ENCODE results near the gene TXNDC5. TPM values are rescaled to one million over a fixed set of nuclear protein-coding genes. Genes with fewer than 3 reads are reported as not detected.
"Not testable (repeated sequence)": the region's sequence is repeated elsewhere in the genome, so short reads cannot be mapped to it uniquely, and the experiment has no call there.

Gene TXNDC5
- total RNA-seq, 1 experiment from 2014 or later = 162 TPM

- TF ChIP-seq POLR2AphosphoS5 (IDR thresholded peaks at IDR 0.05; ENCODE audit: low read depth, low read length) (no peak), YY1 (IDR thresholded peaks at IDR 0.05; ENCODE audit: extremely low read depth, insufficient replicate concordance, low read depth, low read length) (no peak), SIN3A (IDR thresholded peaks at IDR 0.05; ENCODE audit: low read depth) (no peak), JUND (IDR thresholded peaks at IDR 0.05) (no peak)
- TF ChIP-seq, protein P1, sequence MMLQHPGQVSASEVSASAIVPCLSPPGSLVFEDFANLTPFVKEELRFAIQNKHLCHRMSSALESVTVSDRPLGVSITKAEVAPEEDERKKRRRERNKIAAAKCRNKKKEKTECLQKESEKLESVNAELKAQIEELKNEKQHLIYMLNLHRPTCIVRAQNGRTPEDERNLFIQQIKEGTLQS (IDR thresholded peaks at IDR 0.05) = no peak
- TF ChIP-seq, protein P2, sequence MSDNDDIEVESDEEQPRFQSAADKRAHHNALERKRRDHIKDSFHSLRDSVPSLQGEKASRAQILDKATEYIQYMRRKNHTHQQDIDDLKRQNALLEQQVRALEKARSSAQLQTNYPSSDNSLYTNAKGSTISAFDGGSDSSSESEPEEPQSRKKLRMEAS (IDR thresholded peaks at IDR 0.05) = no peak
Observed at GRCh38 chr6:7893342-7893741, 17.2 kb downstream of the TXNDC5 start (continued).

DNA sequence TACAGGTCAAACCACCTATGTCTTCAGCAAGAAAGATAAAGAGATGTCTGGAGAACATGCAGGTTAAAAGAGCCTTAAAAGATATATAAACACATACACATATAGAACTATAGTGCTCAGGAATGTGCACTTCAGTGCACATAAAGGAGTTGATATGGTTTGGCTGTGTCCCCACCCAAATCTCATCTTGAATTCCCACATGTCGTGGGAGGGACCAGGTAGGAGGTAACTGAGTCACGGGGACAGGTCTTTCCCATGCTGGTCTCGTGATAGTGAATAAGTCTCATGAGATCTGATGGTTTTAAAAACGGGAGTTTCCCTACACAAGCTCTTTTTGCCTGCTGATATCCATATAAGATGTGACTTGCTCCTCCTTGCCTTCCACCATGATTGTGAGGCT is 18.2 kb downstream of the TXNDC5 start:
- H3K79me2 ChIP-seq (ENCODE audit: insufficient read depth, low read length) = peaks cover 27% of the 10 kb centered on the region
- CTCF ChIA-PET; H3K9me3 ChIP-seq (ENCODE audit: control insufficient read depth in 1 of 2, insufficient read depth in 1 of 2, low read depth in 1 of 2, low read length in 2 of 2); H3K9ac ChIP-seq (ENCODE audit: low read length); ATAC-seq; H3K27me3 ChIP-seq (ENCODE audit: insufficient read depth, low read length); H2AFZ ChIP-seq (ENCODE audit: low read depth, low read length, poor library complexity, severe bottlenecking); intact Hi-C loops (cut with micrococcal nuclease); POLR2A ChIA-PET; RAD21 ChIA-PET (ENCODE audit: low non-redundant PET in 1 of 2, low total read pairs in 2 of 2, uncharacterized antibody in 2 of 2, unreplicated experiment in 2 of 2); H3K4me3 ChIP-seq (replicated peaks in 1 of 2; ENCODE audit: low read depth in 1 of 2, low read length in 2 of 2); H3K27ac ChIP-seq (ENCODE audit: low read depth, low read length); H4K20me1 ChIP-seq (ENCODE audit: insufficient read depth); H3K4me1 ChIP-seq (ENCODE audit: control insufficient read depth in 1 of 2, insufficient read depth in 2 of 2, low read length in 2 of 2); H3K9me2 ChIP-seq (ENCODE audit: insufficient read depth); DNase-seq (ENCODE audit: low read depth, low spot score); H3K4me2 ChIP-seq (ENCODE audit: low read length): not testable (repeated sequence)
- H3K36me3 ChIP-seq (ENCODE audit: control insufficient read depth in 1 of 2, insufficient read depth in 2 of 2, low read length in 2 of 2) = peaks cover 55 to 72% of the 10 kb centered on the region in 2 experiments
- TSS peak; percentile 6 for BruUV-seq (replicated peaks)

DNA sequence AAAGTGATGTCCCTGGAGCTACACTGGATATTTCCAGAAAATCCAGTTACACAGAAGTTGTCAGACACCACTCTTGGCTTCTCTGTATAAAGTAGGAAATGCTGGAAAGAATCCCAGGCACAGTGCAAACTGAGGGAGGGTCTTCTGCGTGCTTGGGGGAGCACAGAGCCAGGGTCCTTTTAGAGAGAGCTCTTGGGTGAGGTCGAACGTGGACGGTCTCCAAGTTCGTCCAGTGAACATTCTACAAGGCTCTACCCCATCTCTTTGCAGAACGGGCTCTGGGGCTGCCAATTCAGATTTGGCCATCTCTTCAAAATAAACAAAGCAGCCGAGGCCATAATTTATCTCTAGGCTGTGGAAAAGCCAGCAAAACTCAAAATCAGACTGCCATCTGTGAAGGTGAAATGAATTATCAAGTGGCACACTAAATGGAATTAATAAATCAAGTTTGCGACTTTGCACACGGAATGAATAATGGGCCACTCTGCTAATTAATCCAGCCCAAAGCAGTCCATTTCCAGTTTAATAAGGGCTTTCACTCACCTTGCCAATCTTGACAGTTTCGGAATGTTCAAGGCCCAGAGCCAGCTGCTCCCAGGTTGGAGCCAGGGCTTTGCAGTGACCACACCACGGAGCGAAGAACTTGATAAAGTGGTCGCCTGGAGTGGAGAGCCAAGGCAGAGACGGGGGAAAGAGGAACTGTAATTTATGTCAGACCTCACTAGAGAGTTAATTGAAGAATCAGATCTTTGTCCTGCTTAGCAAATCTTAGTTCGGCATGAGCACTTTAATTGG is 19.3 kb downstream of the TXNDC5 start:
- RAD21 ChIA-PET (ENCODE audit: low non-redundant PET in 1 of 2, low total read pairs in 2 of 2, uncharacterized antibody in 2 of 2, unreplicated experiment in 2 of 2) = no interaction called here
- POLR2A ChIA-PET = no interaction called here
- Histone ChIP-seq H3K4me3 (replicated peaks in 1 of 2; ENCODE audit: low read depth in 1 of 2, low read length in 2 of 2) (no peak overlapping the region), H3K79me2 (ENCODE audit: insufficient read depth, low read length) (peaks cover 21% of the 10 kb centered on the region; the same call in 1 of the 2 replicates), H3K4me2 (ENCODE audit: low read length) (no peak overlapping the region), H2AFZ (ENCODE audit: low read depth, low read length, poor library complexity, severe bottlenecking) (no peak overlapping the region), H3K9ac (ENCODE audit: low read length) (no peak overlapping the region), H3K9me3 (ENCODE audit: control insufficient read depth in 1 of 2, insufficient read depth in 1 of 2, low read depth in 1 of 2, low read length in 2 of 2) (no peaks in the 10 kb centered on the region), H3K4me1 (ENCODE audit: control insufficient read depth in 1 of 2, insufficient read depth in 2 of 2, low read length in 2 of 2) (no peaks in the 10 kb centered on the region), H3K36me3 (ENCODE audit: control insufficient read depth in 1 of 2, insufficient read depth in 2 of 2, low read length in 2 of 2) (peaks cover 56 to 74% of the 10 kb centered on the region in 2 experiments), H3K9me2 (ENCODE audit: insufficient read depth) (no peaks in the 10 kb centered on the region), H4K20me1 (ENCODE audit: insufficient read depth) (no peaks in the 10 kb centered on the region), H3K27me3 (ENCODE audit: insufficient read depth, low read length) (no peaks in the 10 kb centered on the region), H3K27ac (ENCODE audit: low read depth, low read length) (no peak overlapping the region)
- TF ChIP-seq SP1 (IDR thresholded peaks at IDR 0.05; ENCODE audit: low read depth) (no peak), CBX3 (IDR thresholded peaks at IDR 0.05; ENCODE audit: low read depth) (no peak), ZNF274 (IDR thresholded peaks at IDR 0.05; ENCODE audit: low read depth, low read length) (no peak), CEBPB (IDR thresholded peaks at IDR 0.05; ENCODE audit: low read depth) (no peak), YY1 (IDR thresholded peaks at IDR 0.05; ENCODE audit: extremely low read depth, insufficient replicate concordance, low read depth, low read length) (no peak)
- TF ChIP-seq, protein P3, sequence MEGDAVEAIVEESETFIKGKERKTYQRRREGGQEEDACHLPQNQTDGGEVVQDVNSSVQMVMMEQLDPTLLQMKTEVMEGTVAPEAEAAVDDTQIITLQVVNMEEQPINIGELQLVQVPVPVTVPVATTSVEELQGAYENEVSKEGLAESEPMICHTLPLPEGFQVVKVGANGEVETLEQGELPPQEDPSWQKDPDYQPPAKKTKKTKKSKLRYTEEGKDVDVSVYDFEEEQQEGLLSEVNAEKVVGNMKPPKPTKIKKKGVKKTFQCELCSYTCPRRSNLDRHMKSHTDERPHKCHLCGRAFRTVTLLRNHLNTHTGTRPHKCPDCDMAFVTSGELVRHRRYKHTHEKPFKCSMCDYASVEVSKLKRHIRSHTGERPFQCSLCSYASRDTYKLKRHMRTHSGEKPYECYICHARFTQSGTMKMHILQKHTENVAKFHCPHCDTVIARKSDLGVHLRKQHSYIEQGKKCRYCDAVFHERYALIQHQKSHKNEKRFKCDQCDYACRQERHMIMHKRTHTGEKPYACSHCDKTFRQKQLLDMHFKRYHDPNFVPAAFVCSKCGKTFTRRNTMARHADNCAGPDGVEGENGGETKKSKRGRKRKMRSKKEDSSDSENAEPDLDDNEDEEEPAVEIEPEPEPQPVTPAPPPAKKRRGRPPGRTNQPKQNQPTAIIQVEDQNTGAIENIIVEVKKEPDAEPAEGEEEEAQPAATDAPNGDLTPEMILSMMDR (IDR thresholded peaks at IDR 0.05 in 2 of 3, conservative IDR thresholded peaks at IDR 0.05 in 1 of 3; ENCODE audit: borderline replicate concordance in 1 of 3, insufficient read depth in 1 of 3, low read depth in 2 of 3, low read length in 2 of 3) = no peak
- intact Hi-C loops (cut with micrococcal nuclease) = no loop called here
- ATAC-seq (no peak), DNase-seq (ENCODE audit: low read depth, low spot score) (no peak)
- BruUV-seq (replicated peaks) = no TSS peak
- CTCF ChIA-PET = no interaction called here
